ENCODE results near the gene SNRNP25. TPM values are rescaled to one million over a fixed set of nuclear protein-coding genes. Genes with fewer than 3 reads are reported as not detected.
A peak's percentile ranks its signal among the peaks of the same experiment; 100 is the strongest.

Gene SNRNP25
- total and polyA plus RNA-seq, 2 experiments from 2014 or later = 44.7 to 123 TPM

- H3K4me3 ChIP-seq = no peak overlapping the region
- H3K27me3 ChIP-seq = no peaks in the 10 kb centered on the region
- no peaks in the 10 kb centered on the region for H3K9me3 ChIP-seq (ENCODE audit: low read depth)
- no peak overlapping the region for H3K27ac ChIP-seq
- TF ChIP-seq CTCF (IDR thresholded peaks at IDR 0.05; ENCODE audit: low read depth, low read length) = no peak
- DNase-seq (ENCODE audit: low read depth in 1 of 2, low spot score in 1 of 2) = peak in 1 of 2 donors; percentile 93
- no peaks in the 10 kb centered on the region for H3K4me1 ChIP-seq (ENCODE audit: low read depth)
- H3K36me3 ChIP-seq = no peaks in the 10 kb centered on the region
These were observed 31.2 kb downstream of the SNRNP25 start for GRCh38 chr16:84718-85406.

- Histone ChIP-seq H3K27ac (no peak overlapping the region), H3K9me3 (ENCODE audit: low read depth) (no peaks in the 10 kb centered on the region), H3K4me3 (no peak overlapping the region), H3K27me3 (no peaks in the 10 kb centered on the region), H3K4me1 (ENCODE audit: low read depth) (no peaks in the 10 kb centered on the region), H3K36me3 (no peaks in the 10 kb centered on the region)
- TF ChIP-seq CTCF (IDR thresholded peaks at IDR 0.05; ENCODE audit: low read depth, low read length) = no peak
- DNase-seq (ENCODE audit: low read depth in 1 of 2, low spot score in 1 of 2) = no peak
These were observed 31.8 kb downstream of the SNRNP25 start for GRCh38 chr16:85407-85782.

GRCh38 chr16:85865-86264, 32.2 kb downstream of the SNRNP25 start:
- no peaks in the 10 kb centered on the region for H3K9me3 ChIP-seq (ENCODE audit: low read depth)
- no peak for TF ChIP-seq CTCF (IDR thresholded peaks at IDR 0.05; ENCODE audit: low read depth, low read length)
- no peak overlapping the region for H3K27ac ChIP-seq
- no peak overlapping the region for H3K4me3 ChIP-seq
- H3K36me3 ChIP-seq = no peaks in the 10 kb centered on the region
- no peak for DNase-seq (ENCODE audit: low read depth in 1 of 2, low spot score in 1 of 2)
- no peaks in the 10 kb centered on the region for H3K4me1 ChIP-seq (ENCODE audit: low read depth)
- no peaks in the 10 kb centered on the region for H3K27me3 ChIP-seq

DNA sequence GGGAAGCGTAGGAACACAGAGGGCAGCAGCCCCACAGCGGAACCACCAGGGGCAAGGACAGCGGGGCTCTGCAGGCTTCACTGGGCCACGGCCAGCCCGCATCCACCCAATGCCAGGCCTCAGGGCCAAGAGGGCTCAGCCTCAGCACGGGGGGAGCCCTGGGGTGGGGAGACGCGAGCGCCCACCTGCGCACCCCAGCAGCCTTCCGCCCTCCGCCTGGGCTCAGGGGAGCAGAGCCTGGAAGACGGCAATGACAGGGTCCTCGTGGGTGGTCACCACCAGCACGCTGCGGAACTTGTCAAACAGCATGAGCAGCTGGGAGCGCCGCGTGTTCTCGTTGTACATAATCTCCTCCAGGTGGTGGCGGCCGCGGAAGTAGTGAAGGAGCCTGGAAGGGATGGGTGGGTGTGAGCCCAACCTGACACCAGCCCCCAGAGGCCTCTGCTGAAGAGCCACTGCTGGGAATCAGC, 32.9 kb downstream of the SNRNP25 start:
- Histone ChIP-seq H3K36me3 (no peaks in the 10 kb centered on the region), H3K27ac (no peak overlapping the region), H3K4me1 (ENCODE audit: low read depth) (peaks cover 1% of the 10 kb centered on the region), H3K9me3 (ENCODE audit: low read depth) (no peaks in the 10 kb centered on the region), H3K27me3 (no peaks in the 10 kb centered on the region), H3K4me3 (no peak overlapping the region)
- no peak for DNase-seq (ENCODE audit: low read depth in 1 of 2, low spot score in 1 of 2)
- TF ChIP-seq CTCF (IDR thresholded peaks at IDR 0.05; ENCODE audit: low read depth, low read length) = no peak

GRCh38 chr16:88613-89012, 35.0 kb downstream of the SNRNP25 start:
- no peaks in the 10 kb centered on the region for H3K27me3 ChIP-seq
- peaks cover 4% of the 10 kb centered on the region for H3K4me1 ChIP-seq (ENCODE audit: low read depth)
- DNase-seq (ENCODE audit: low read depth in 1 of 2, low spot score in 1 of 2) = no peak
- H3K9me3 ChIP-seq (ENCODE audit: low read depth) = no peaks in the 10 kb centered on the region
- H3K4me3 ChIP-seq = no peak overlapping the region
- H3K27ac ChIP-seq = no peak overlapping the region
- no peak for TF ChIP-seq CTCF (IDR thresholded peaks at IDR 0.05; ENCODE audit: low read depth, low read length)
- H3K36me3 ChIP-seq = no peaks in the 10 kb centered on the region
